H9 (cell line): ENCODE data around the gene MGRN1. TPM values are rescaled to one million over a fixed set of nuclear protein-coding genes. Genes with fewer than 3 reads are reported as not detected.

Source experiments
- DNase-seq: peaks from one replicate; pipeline ENCODE4 v3.0.0-alpha.2; 2017
- H2AFZ ChIP-seq: one replicate; pipeline ENCODE4 v1.6.1; 2013; ENCODE audit warnings: mild to moderate bottlenecking, low read length, control low read depth, moderate library complexity
- H2AK5ac ChIP-seq: 2 replicates; pipeline ENCODE4 v1.6.1; 2013; ENCODE audit warnings: low read length, control low read depth, mixed read lengths; ENCODE audit not compliant: insufficient read length
- H2BK120ac ChIP-seq: one replicate; pipeline ENCODE4 v1.6.1; 2013; ENCODE audit warnings: low read depth, mild to moderate bottlenecking, low read length, control low read depth, inconsistent platforms; ENCODE audit not compliant: poor library complexity, severe bottlenecking
- H2BK12ac ChIP-seq: 2 replicates; pipeline ENCODE4 v1.6.1; 2013; ENCODE audit warnings: low read length, control low read depth, mixed read lengths, low read depth; ENCODE audit not compliant: insufficient read length
- H2BK15ac ChIP-seq: 2 replicates; pipeline ENCODE4 v1.6.1; 2013; ENCODE audit warnings: low read depth, low read length, control low read depth
- H2BK20ac ChIP-seq: one replicate; pipeline ENCODE4 v1.6.1; 2013; ENCODE audit warnings: low read depth, mild to moderate bottlenecking, low read length, control low read depth, inconsistent platforms; ENCODE audit not compliant: poor library complexity, severe bottlenecking
- H2BK5ac ChIP-seq: 2 replicates; pipeline ENCODE4 v1.6.1; 2013; ENCODE audit warnings: low read length, control low read depth, mixed read lengths; ENCODE audit not compliant: insufficient read length
- H3K14ac ChIP-seq: 2 replicates; pipeline ENCODE4 v1.6.1; 2013; ENCODE audit warnings: low read length, control low read depth; ENCODE audit not compliant: insufficient read depth
- H3K18ac ChIP-seq: 2 replicates; pipeline ENCODE4 v1.6.1; 2013; ENCODE audit warnings: low read depth, mild to moderate bottlenecking, mixed read lengths, low read length, control low read depth; ENCODE audit not compliant: insufficient read length
- H3K23ac ChIP-seq: 2 replicates; pipeline ENCODE4 v1.6.1; 2013; ENCODE audit warnings: low read length, control low read depth, mixed read lengths, low read depth; ENCODE audit not compliant: insufficient read length
- H3K23me2 ChIP-seq: 2 replicates; pipeline ENCODE4 v1.6.1; 2013; ENCODE audit warnings: low read depth, mild to moderate bottlenecking, mixed read lengths, low read length, control low read depth; ENCODE audit not compliant: insufficient read length, poor library complexity, severe bottlenecking
- H3K27ac ChIP-seq: 2 replicates; pipeline ENCODE4 v1.5.1; 2013; ENCODE audit warnings: low read length, control low read depth, mixed read lengths, low read depth; ENCODE audit not compliant: insufficient read length
- H3K27me3 ChIP-seq: 2 replicates; pipeline ENCODE4 v1.6.1; 2013; ENCODE audit warnings: low read length, control low read depth, inconsistent platforms; ENCODE audit not compliant: insufficient read depth
- H3K4ac ChIP-seq: 2 replicates; pipeline ENCODE4 v1.6.1; 2013; ENCODE audit warnings: low read depth, mild to moderate bottlenecking, control low read depth, inconsistent platforms, low read length, moderate library complexity
- H3K4me1 ChIP-seq: 2 replicates; pipeline ENCODE4 v1.6.1; 2013; ENCODE audit warnings: low read length, control low read depth, inconsistent platforms; ENCODE audit not compliant: insufficient read depth
- H3K4me2 ChIP-seq: 2 replicates; pipeline ENCODE4 v1.6.1; 2013; ENCODE audit warnings: low read length, control low read depth, mixed read lengths; ENCODE audit not compliant: insufficient read length, insufficient read depth
- H3K56ac ChIP-seq: 2 replicates; pipeline ENCODE4 v1.6.1; 2013; ENCODE audit warnings: low read depth, mild to moderate bottlenecking, mixed read lengths, low read length, control low read depth; ENCODE audit not compliant: insufficient read length
- H3K79me1 ChIP-seq: 2 replicates; pipeline ENCODE4 v1.6.1; 2013; ENCODE audit warnings: low read depth, mild to moderate bottlenecking, moderate library complexity, low read length, control low read depth, inconsistent platforms; ENCODE audit not compliant: insufficient read depth, poor library complexity, severe bottlenecking
- H3K79me2 ChIP-seq: 2 replicates; pipeline ENCODE4 v1.6.1; 2013; ENCODE audit warnings: low read length, control low read depth, inconsistent platforms; ENCODE audit not compliant: insufficient read depth
- H3K9ac ChIP-seq: 2 replicates; pipeline ENCODE4 v1.6.1; 2013; ENCODE audit warnings: low read length, control low read depth, mixed read lengths; ENCODE audit not compliant: insufficient read length; ENCODE audit errors: extremely low read depth
- H3K9me3 ChIP-seq: one replicate; pipeline ENCODE4 v1.6.1; 2013; ENCODE audit warnings: low read depth, low read length, inconsistent platforms; ENCODE audit not compliant: control insufficient read depth
- H3T11ph ChIP-seq: one replicate; pipeline ENCODE4 v1.6.1; 2013; ENCODE audit warnings: mild to moderate bottlenecking, low read length, control low read depth, inconsistent platforms
- H4K20me1 ChIP-seq: one replicate; pipeline ENCODE4 v1.6.1; 2013; ENCODE audit not compliant: control insufficient read depth, insufficient read length, insufficient read depth
- H4K5ac ChIP-seq: 2 replicates; pipeline ENCODE4 v1.6.1; 2013; ENCODE audit warnings: low read depth, mild to moderate bottlenecking, mixed read lengths, low read length, control low read depth; ENCODE audit not compliant: insufficient read length
- H4K8ac ChIP-seq: replicated peaks from 2 replicates; pipeline ENCODE4 v1.6.1; 2013; ENCODE audit warnings: low read length, control low read depth, mixed read lengths, low read depth; ENCODE audit not compliant: insufficient read length
- H4K91ac ChIP-seq: 2 replicates; pipeline ENCODE4 v1.6.1; 2013; ENCODE audit warnings: low read depth, mild to moderate bottlenecking, moderate library complexity, mixed read lengths, low read length, control low read depth; ENCODE audit not compliant: insufficient read length
- H3K27ac Mint-ChIP-seq, 3 experiments: 2 replicates in 2 of 3; 3 replicates in 1 of 3; pipeline ENCODE4 v1.8.0; 2020 to 2021; ENCODE audit warnings: mixed read lengths in 3 of 3, mild to moderate bottlenecking in 1 of 3, moderate library complexity in 1 of 3
- H3K27me3 Mint-ChIP-seq: 2 replicates; pipeline ENCODE4 v1.8.0; 2021; ENCODE audit warnings: low read depth, mild to moderate bottlenecking, moderate library complexity, mixed read lengths
- H3K36me3 Mint-ChIP-seq, 3 experiments: 2 replicates in 2 of 3; 3 replicates in 1 of 3; pipeline ENCODE4 v1.8.0; 2020 to 2021; ENCODE audit warnings: low read depth in 3 of 3, mixed read lengths in 3 of 3; ENCODE audit not compliant: insufficient read depth in 1 of 3
- H3K4me1 Mint-ChIP-seq, 2 experiments: 2 replicates each; pipeline ENCODE4 v1.8.0; 2020; ENCODE audit warnings: mixed read lengths in 2 of 2
- H3K4me3 Mint-ChIP-seq, 2 experiments: 2 replicates in 1 of 2; 3 replicates in 1 of 2; pipeline ENCODE4 v1.8.0; 2020 to 2021; ENCODE audit warnings: mild to moderate bottlenecking in 2 of 2, mixed read lengths in 2 of 2, moderate library complexity in 1 of 2
- H3K9me3 Mint-ChIP-seq, 2 experiments: 2 replicates in 1 of 2; 3 replicates in 1 of 2; pipeline ENCODE4 v1.8.0; 2020; ENCODE audit warnings: mild to moderate bottlenecking in 2 of 2, mixed read lengths in 2 of 2, moderate library complexity in 1 of 2
- CTCF ChIP-seq: fragments of 200-600 bp; sonication (generic); conservative IDR thresholded peaks from 3 replicates; pipeline ENCODE4 v1.8.0; 2021; ENCODE audit warnings: antibody characterized with exemption, mild to moderate bottlenecking
- WGBS: extraction: QIAGEN DNeasy Blood & Tissue Kit; methylation state at CpG from one replicate; pipeline ENCODE4 v1.1.7; 2013; ENCODE audit warnings: missing lambda C conversion rate, low lambda C conversion rate, mixed read lengths; ENCODE audit not compliant: insufficient read length; ENCODE audit errors: extremely low coverage; 5-methylcytosine and 5-hydroxymethylcytosine counted together
- long read RNA-seq: library from polyadenylated mRNA; unstranded; transcript quantifications from one replicate; pipeline ENCODE4 v2.0.0, GENCODE V29; 2020
- total RNA-seq: library from RNA; stranded (reverse); gene quantifications from 2 replicates; pipeline ENCODE4 v1.2.1, GENCODE V29; 2021

MGRN1 gene
- total RNA-seq = 91.6 and 93.9 TPM in 2 replicates
- long read RNA-seq, full-length matches to known transcripts = 30 of 66 reads
- long read RNA-seq, partial matches to known transcripts = 8 of 66 reads
- long read RNA-seq, other reads (novel, unspliced or antisense) = 28 of 66 reads

DNA sequence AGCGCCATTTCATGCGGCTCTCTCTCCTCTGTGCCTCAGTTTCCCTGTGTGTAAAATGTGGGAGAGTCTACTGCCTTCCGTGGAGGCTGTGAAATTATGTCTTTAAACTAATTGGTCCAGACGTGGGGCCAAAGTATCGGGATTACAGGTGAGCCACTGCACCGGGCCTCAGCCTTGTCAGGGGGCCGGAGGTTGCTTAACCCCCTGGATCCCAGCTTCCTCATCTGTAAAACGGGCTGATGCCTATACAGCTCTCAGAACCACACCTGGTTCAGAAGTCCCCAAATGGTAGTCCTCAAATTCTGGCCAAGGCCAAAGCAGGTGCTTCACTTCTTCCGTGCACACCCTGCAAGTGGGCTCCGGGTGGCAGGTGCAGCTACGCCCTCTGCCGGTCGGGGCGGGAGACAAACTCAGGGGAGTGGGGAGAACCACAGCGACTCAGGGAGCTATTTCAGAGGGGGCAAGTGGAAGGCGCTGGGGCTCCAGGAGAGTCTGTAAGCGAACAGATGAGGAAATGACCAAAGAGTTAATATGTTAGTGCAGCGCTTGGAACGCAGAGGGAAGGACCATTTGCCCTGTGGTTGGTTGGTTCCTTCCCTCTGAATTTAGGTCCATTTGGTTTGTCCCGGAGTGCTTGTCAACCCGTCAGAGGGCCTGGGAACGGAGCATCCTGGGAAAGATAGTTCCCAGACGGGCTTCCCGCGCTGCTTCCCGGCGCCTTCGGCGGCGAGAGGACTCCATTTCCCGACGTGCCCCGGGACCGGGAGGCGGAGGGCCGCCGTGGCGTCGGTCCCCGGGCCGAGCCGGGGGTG is at the start of gene MGRN1:
Gene MGRN1 (plus strand): TSS at position 812 of the 812 bp plus-strand sequence. CDS start 135 bp downstream, outside the sequence.
- H2AFZ ChIP-seq = peak within 1 kb of the TSS; percentile 97
- peak within 1 kb of the TSS; percentile 73 for H3K27ac ChIP-seq
- H3K9ac ChIP-seq = peak within 1 kb of the TSS; percentile 97
- peaks cover 6% of the 10 kb centered on the region for H3K79me1 ChIP-seq
- H2BK120ac ChIP-seq = peak within 1 kb of the TSS; percentile 97
- H3K9me3 ChIP-seq = no peaks in the 10 kb centered on the region
- peak; percentile 99 for TF ChIP-seq CTCF
- peaks cover 10% of the 10 kb centered on the region for H3K23me2 ChIP-seq
- Mint-ChIP-seq H3K36me3 (peaks cover 14 to 19% (median 14%) of the 10 kb centered on the region in 3 experiments), H3K4me1 (peaks cover 16 to 20% of the 10 kb centered on the region in 2 experiments), H3K27me3 (no peaks in the 10 kb centered on the region), H3K9me3 (peaks cover 0 to 2% of the 10 kb centered on the region in 2 experiments; a peak in 2 of 5 replicates), H3K4me3 (peak within 1 kb of the TSS; percentile 89 to 98), H3K27ac (peak within 1 kb of the TSS; percentile 98 to 100 (median 99))
- H3K4ac ChIP-seq = no peak within 1 kb of the TSS; the same call in 1 of the 2 replicates
- H3K14ac ChIP-seq = peak within 1 kb of the TSS; percentile 100
- H4K91ac ChIP-seq = no peak within 1 kb of the TSS
- H3K4me1 ChIP-seq = no peaks in the 10 kb centered on the region
- H3K4me2 ChIP-seq = peak within 1 kb of the TSS; percentile 79
- H3K18ac ChIP-seq = peak within 1 kb of the TSS; percentile 100
- peak within 1 kb of the TSS; percentile 95 for H3T11ph ChIP-seq
- H2BK20ac ChIP-seq = no peak within 1 kb of the TSS
- DNase-seq = peak; percentile 95
- H2AK5ac ChIP-seq = no peak within 1 kb of the TSS
- peak within 1 kb of the TSS; percentile 98 for H2BK5ac ChIP-seq
- H3K79me2 ChIP-seq = peaks cover 17% of the 10 kb centered on the region; the same call in 1 of the 2 replicates
- no peaks in the 10 kb centered on the region for H4K20me1 ChIP-seq
- no peaks in the 10 kb centered on the region for H3K27me3 ChIP-seq
- peak within 1 kb of the TSS; percentile 99 for H2BK12ac ChIP-seq
- H2BK15ac ChIP-seq = no peak within 1 kb of the TSS
- H3K56ac ChIP-seq = peak within 1 kb of the TSS; percentile 86
- H4K8ac ChIP-seq = peak within 1 kb of the TSS; percentile 92
- H4K5ac ChIP-seq = peak within 1 kb of the TSS; percentile 97
- no peak within 1 kb of the TSS for H3K23ac ChIP-seq
- WGBS = no CpG with 5 or more reads among the region's 42 CpGs
